Vagina (tissue), 2 donors: ENCODE measurements around the gene AMPD3. TPM values are rescaled to one million over a fixed set of nuclear protein-coding genes. Genes with fewer than 3 reads are reported as not detected.
A peak's percentile ranks its signal among the peaks of the same experiment; 100 is the strongest.

Source experiments
- DNase-seq, 2 donors: peaks; one replicate each; pipeline ENCODE4 v3.0.0-alpha.2; 2017; ENCODE audit errors: extremely low spot score in 2 of 2
- H3K27ac ChIP-seq: fragments of 200-600 bp; sonication (generic); one replicate; pipeline ENCODE4 v1.5.1; 2019
- H3K27me3 ChIP-seq: fragments of 200-600 bp; sonication (generic); one replicate; pipeline ENCODE4 v1.5.1; 2019
- H3K36me3 ChIP-seq, 2 donors: fragments of 200-600 bp; sonication (generic); one replicate each; pipeline ENCODE4 v1.5.1; 2017 to 2019
- H3K4me1 ChIP-seq: fragments of 200-600 bp; sonication (generic); one replicate; pipeline ENCODE4 v1.5.1; 2019
- H3K4me3 ChIP-seq, 2 donors: fragments of 200-600 bp; sonication (generic); 1 replicate in 1 of 2; 2 replicates in 1 of 2; pipeline ENCODE4 v1.5.1; 2016 to 2019
- H3K9me3 ChIP-seq: fragments of 200-600 bp; sonication (generic); one replicate; pipeline ENCODE4 v1.5.1; 2019
- CTCF ChIP-seq, 3 experiments: fragments of 450-650 bp in 2 of 3; fragments of 200-600 bp in 1 of 3; sonication (generic) in 1 of 3; IDR thresholded peaks; one replicate each; pipeline ENCODE4 v1.5.1; 2017 to 2019; ENCODE audit warnings: antibody characterized with exemption in 3 of 3, mild to moderate bottlenecking in 2 of 3, moderate library complexity in 2 of 3
- POLR2A ChIP-seq, 2 donors: fragments of 450-650 bp; IDR thresholded peaks; one replicate each; pipeline ENCODE4 v1.6.1; 2017; ENCODE audit warnings: antibody characterized with exemption in 2 of 2, mild to moderate bottlenecking in 2 of 2, moderate library complexity in 2 of 2
- POLR2AphosphoS5 ChIP-seq, 2 donors: sonication (generic); formaldehyde crosslinking; IDR thresholded peaks; one replicate each; pipeline ENCODE4 v1.9.0; 2017; ENCODE audit warnings: antibody characterized with exemption in 2 of 2, mild to moderate bottlenecking in 2 of 2, low read depth in 1 of 2; ENCODE audit not compliant: insufficient read depth in 1 of 2
- intact Hi-C: fragments of 100-400 bp; cut with DNase I; formaldehyde crosslinking; loops from one replicate; pipeline ENCODE4 v1.15.1; 2023
- total RNA-seq: library from RNA; depleted of rRNA; stranded (reverse); fragments of >200 nt; gene quantifications from one replicate; pipeline ENCODE4 v1.2.3, GENCODE V29; 2016

Gene AMPD3
- total RNA-seq, 1 donor from 2014 or later = 20.1 TPM

- TF ChIP-seq POLR2A (IDR thresholded peaks at IDR 0.05) (no peak), POLR2AphosphoS5 (IDR thresholded peaks at IDR 0.05; ENCODE audit: insufficient read depth in 1 of 2, low read depth in 1 of 2) (no peak), CTCF (IDR thresholded peaks at IDR 0.05) (peak in 1 of 3 experiments; percentile 34)
- H3K4me3 ChIP-seq = no peak overlapping the region
- no peak overlapping the region for H3K27ac ChIP-seq
- DNase-seq = no peak
- no peaks in the 10 kb centered on the region for H3K9me3 ChIP-seq
- intact Hi-C loops = no loop called here
- H3K27me3 ChIP-seq = no peaks in the 10 kb centered on the region
- H3K36me3 ChIP-seq = peaks cover 0 to 14% of the 10 kb centered on the region in 2 donors
- H3K4me1 ChIP-seq = peaks cover 24% of the 10 kb centered on the region
Measured at GRCh38 chr11:10514202-10514601, 59.1 kb downstream of the AMPD3 start.

DNA sequence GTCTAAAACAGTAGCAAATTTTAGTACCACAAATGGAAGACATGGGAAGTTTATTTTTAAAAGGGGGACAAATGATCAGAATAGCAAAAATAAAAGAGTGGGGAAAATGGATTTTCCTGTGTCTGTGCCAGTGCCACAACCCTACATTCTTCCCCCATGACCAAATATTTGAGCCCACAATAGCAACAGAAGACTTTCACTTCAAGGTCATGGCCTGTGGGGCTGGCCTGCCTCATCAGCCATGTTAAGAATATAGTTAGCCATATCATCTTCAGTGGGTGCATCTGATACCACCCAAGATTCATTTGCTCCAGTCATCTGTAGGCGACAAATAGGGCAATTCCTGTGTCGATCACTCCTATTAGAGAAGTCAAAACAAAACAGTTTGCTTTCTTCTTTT is 59.6 kb downstream of the AMPD3 start:
- Histone ChIP-seq H3K4me3 (no peak overlapping the region), H3K27me3 (no peaks in the 10 kb centered on the region), H3K9me3 (no peaks in the 10 kb centered on the region), H3K4me1 (peaks cover 24% of the 10 kb centered on the region), H3K36me3 (peaks cover 0 to 19% of the 10 kb centered on the region in 2 donors), H3K27ac (no peak overlapping the region)
- intact Hi-C loops = no loop called here
- TF ChIP-seq POLR2AphosphoS5 (IDR thresholded peaks at IDR 0.05; ENCODE audit: insufficient read depth in 1 of 2, low read depth in 1 of 2) = no peak
- no peak for TF ChIP-seq POLR2A (IDR thresholded peaks at IDR 0.05)
- no peak for TF ChIP-seq CTCF (IDR thresholded peaks at IDR 0.05)
- DNase-seq = no peak

GRCh38 chr11:10515418-10515817 is 60.4 kb downstream of the AMPD3 start:
- intact Hi-C loops = no loop called here
- Histone ChIP-seq H3K27me3 (no peaks in the 10 kb centered on the region), H3K4me1 (peaks cover 24% of the 10 kb centered on the region), H3K36me3 (peaks cover 0 to 23% of the 10 kb centered on the region in 2 donors), H3K4me3 (no peak overlapping the region), H3K9me3 (no peaks in the 10 kb centered on the region), H3K27ac (no peak overlapping the region)
- no peak for TF ChIP-seq POLR2AphosphoS5 (IDR thresholded peaks at IDR 0.05; ENCODE audit: insufficient read depth in 1 of 2, low read depth in 1 of 2)
- no peak for TF ChIP-seq CTCF (IDR thresholded peaks at IDR 0.05)
- TF ChIP-seq POLR2A (IDR thresholded peaks at IDR 0.05) = no peak
- no peak for DNase-seq

- H3K4me1 ChIP-seq = peaks cover 37% of the 10 kb centered on the region
- H3K27me3 ChIP-seq = no peaks in the 10 kb centered on the region
- no peaks in the 10 kb centered on the region for H3K9me3 ChIP-seq
- no peak overlapping the region for H3K27ac ChIP-seq
- H3K36me3 ChIP-seq = peaks cover 0 to 20% of the 10 kb centered on the region in 2 donors
- intact Hi-C loops = no loop called here
- no peak overlapping the region for H3K4me3 ChIP-seq
- DNase-seq = no peak
- TF ChIP-seq CTCF (IDR thresholded peaks at IDR 0.05) (no peak), POLR2AphosphoS5 (IDR thresholded peaks at IDR 0.05; ENCODE audit: insufficient read depth in 1 of 2, low read depth in 1 of 2) (peak in 1 of 2 donors; percentile 17)
Measured at GRCh38 chr11:10518123-10518522, 63.1 kb downstream of the AMPD3 start.

DNA sequence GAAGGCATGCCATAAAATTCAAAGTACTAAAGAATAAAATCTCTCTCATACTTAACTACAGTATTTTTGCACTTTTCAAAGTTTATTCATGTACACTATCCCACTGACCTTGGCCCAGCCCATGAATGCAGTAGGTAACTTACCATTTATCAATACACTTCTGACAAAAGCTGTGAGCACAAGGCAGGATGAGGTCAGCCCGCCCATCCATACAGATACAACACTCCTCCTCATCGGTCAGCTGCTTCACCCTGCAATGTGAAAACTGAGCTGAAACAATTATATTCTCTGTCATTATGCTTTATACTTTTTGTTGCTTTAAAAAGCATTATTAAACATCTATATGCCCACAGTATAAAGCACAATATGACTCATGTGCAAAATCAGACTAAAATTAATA is 63.8 kb downstream of the AMPD3 start:
- peaks cover 40% of the 10 kb centered on the region for H3K4me1 ChIP-seq
- no peak for DNase-seq
- H3K27ac ChIP-seq = no peak overlapping the region
- intact Hi-C loops = no loop called here
- no peaks in the 10 kb centered on the region for H3K27me3 ChIP-seq
- no peak overlapping the region for H3K4me3 ChIP-seq
- peaks cover 0 to 22% of the 10 kb centered on the region in 2 donors for H3K36me3 ChIP-seq
- TF ChIP-seq POLR2AphosphoS5 (IDR thresholded peaks at IDR 0.05; ENCODE audit: insufficient read depth in 1 of 2, low read depth in 1 of 2) (no peak), POLR2A (IDR thresholded peaks at IDR 0.05) (no peak), CTCF (IDR thresholded peaks at IDR 0.05) (no peak)
- H3K9me3 ChIP-seq = no peaks in the 10 kb centered on the region
